HEK293 (cell line): ENCODE measurements around the gene PLEKHH2.
"Not testable (repeated sequence)": the region's sequence is repeated elsewhere in the genome, so short reads cannot be mapped to it uniquely, and the experiment has no call there.

Experiments used
- CTCF ChIA-PET: fragments of 350-600 bp; formaldehyde crosslinking; extraction: SDS; loops from one replicate; lab custom pipeline; 2021; ENCODE audit warnings: antibody characterized with exemption; lab: Yijun Ruan, JAX
- POLR2A ChIA-PET: fragments of 300-600 bp; formaldehyde crosslinking; extraction: SDS; loops from one replicate; lab custom pipeline; 2020; ENCODE audit warnings: antibody characterized with exemption, inconsistent platforms; lab: Yijun Ruan, JAX
- H3K27ac ChIP-seq: fragments of 200-500 bp; sonication (Bioruptor generic); 2 replicates; pipeline ENCODE4 v1.5.1; 2014; ENCODE audit warnings: low read depth, low read length, control low read depth, inconsistent platforms; ENCODE audit errors: extremely low read depth
- H3K36me3 ChIP-seq, 2 experiments: fragments of 200-500 bp in 1 of 2; sonication (Bioruptor generic) in 1 of 2; 1 replicate in 1 of 2; 2 replicates in 1 of 2; pipeline ENCODE4 v1.5.1; 2014 to 2017; ENCODE audit warnings: inconsistent platforms in 2 of 2, low read length in 2 of 2; ENCODE audit not compliant: control insufficient read depth in 2 of 2, insufficient read depth in 1 of 2
- H3K4me1 ChIP-seq: fragments of 200-500 bp; sonication (Bioruptor generic); 2 replicates; pipeline ENCODE4 v1.5.1; 2014; ENCODE audit warnings: mild to moderate bottlenecking, low read length, inconsistent platforms; ENCODE audit not compliant: control insufficient read depth, insufficient read depth
- H3K4me3 ChIP-seq: 2 replicates; pipeline ENCODE4 v1.5.1; 2011; ENCODE audit warnings: low read depth, mild to moderate bottlenecking, control low read depth, low read length, moderate library complexity
- H3K9me3 ChIP-seq: fragments of 200-500 bp; sonication (Bioruptor generic); 2 replicates; pipeline ENCODE4 v1.5.1; 2014; ENCODE audit warnings: low read depth, low read length, inconsistent platforms; ENCODE audit not compliant: control insufficient read depth, insufficient read depth
- HOXD13 ChIP-seq: sonication (generic); formaldehyde crosslinking; IDR thresholded peaks from 2 replicates; pipeline ENCODE4 v1.8.0; 2022; ENCODE audit warnings: missing genetic modification reagents, borderline replicate concordance
- KLF16 ChIP-seq: fragments of 450-650 bp; formaldehyde crosslinking; IDR thresholded peaks from 2 replicates; pipeline ENCODE4 v1.5.1; 2017; ENCODE audit warnings: missing biosample characterization, missing genetic modification characterization
- KLF17 ChIP-seq: fragments of 450-650 bp; formaldehyde crosslinking; IDR thresholded peaks from 2 replicates; pipeline ENCODE4 v1.5.1; 2016; ENCODE audit warnings: missing biosample characterization, missing genetic modification characterization
- KLF9 ChIP-seq: fragments of 450-650 bp; formaldehyde crosslinking; IDR thresholded peaks from 2 replicates; pipeline ENCODE4 v1.5.1; 2016; ENCODE audit warnings: missing biosample characterization, missing genetic modification characterization, low read depth
- OSR2 ChIP-seq: fragments of 450-650 bp; formaldehyde crosslinking; IDR thresholded peaks from 2 replicates; pipeline ENCODE4 v1.5.1; 2016; ENCODE audit warnings: missing biosample characterization, missing genetic modification characterization
- REST ChIP-seq: fragments of 450-650 bp; formaldehyde crosslinking; IDR thresholded peaks from 2 replicates; pipeline ENCODE4 v1.5.1; 2016; ENCODE audit warnings: missing biosample characterization, missing genetic modification characterization
- SCRT1 ChIP-seq: fragments of 450-650 bp; formaldehyde crosslinking; IDR thresholded peaks from 2 replicates; pipeline ENCODE4 v1.5.1; 2016; ENCODE audit warnings: missing biosample characterization, missing genetic modification characterization, borderline replicate concordance
- SCRT2 ChIP-seq: fragments of 450-650 bp; formaldehyde crosslinking; IDR thresholded peaks from 2 replicates; pipeline ENCODE4 v1.5.1; 2016; ENCODE audit warnings: missing biosample characterization, missing genetic modification characterization
- SP7 ChIP-seq: fragments of 450-650 bp; formaldehyde crosslinking; IDR thresholded peaks from 2 replicates; pipeline ENCODE4 v1.5.1; 2016; ENCODE audit warnings: missing biosample characterization, missing genetic modification characterization
- TCF7L2 ChIP-seq: IDR thresholded peaks from 2 replicates; pipeline ENCODE4 v1.6.1; 2011; ENCODE audit warnings: low read depth, mild to moderate bottlenecking, inconsistent platforms, low read length, moderate library complexity, borderline replicate concordance
- YY2 ChIP-seq: fragments of 450-650 bp; formaldehyde crosslinking; IDR thresholded peaks from 2 replicates; pipeline ENCODE4 v1.5.1; 2016; ENCODE audit warnings: missing biosample characterization, missing genetic modification characterization
- ZBTB17 ChIP-seq: fragments of 450-650 bp; formaldehyde crosslinking; IDR thresholded peaks from 2 replicates; pipeline ENCODE4 v1.5.1; 2016; ENCODE audit warnings: missing biosample characterization, missing genetic modification characterization
- ZBTB21 ChIP-seq: fragments of 450-650 bp; formaldehyde crosslinking; IDR thresholded peaks from 2 replicates; pipeline ENCODE4 v1.5.1; 2017; ENCODE audit warnings: missing biosample characterization, missing genetic modification characterization
- ZFP69B ChIP-seq: fragments of 450-650 bp; formaldehyde crosslinking; IDR thresholded peaks from 2 replicates; pipeline ENCODE4 v1.5.1; 2016; ENCODE audit warnings: missing biosample characterization, missing genetic modification characterization
- ZNF18 ChIP-seq: fragments of 450-650 bp; formaldehyde crosslinking; IDR thresholded peaks from 2 replicates; pipeline ENCODE4 v1.5.1; 2016; ENCODE audit warnings: missing biosample characterization, missing genetic modification characterization
- ZNF24 ChIP-seq: fragments of 450-650 bp; formaldehyde crosslinking; IDR thresholded peaks from 2 replicates; pipeline ENCODE4 v1.5.1; 2016; ENCODE audit warnings: missing biosample characterization, missing genetic modification characterization
- ZNF391 ChIP-seq: fragments of 450-650 bp; formaldehyde crosslinking; IDR thresholded peaks from 2 replicates; pipeline ENCODE4 v1.5.1; 2016; ENCODE audit warnings: low read depth, missing biosample characterization, missing genetic modification characterization, borderline replicate concordance
- ZNF629 ChIP-seq: fragments of 450-650 bp; formaldehyde crosslinking; IDR thresholded peaks from 2 replicates; pipeline ENCODE4 v1.5.1; 2017; ENCODE audit warnings: missing biosample characterization, missing genetic modification characterization
- ZNF639 ChIP-seq: fragments of 450-650 bp; formaldehyde crosslinking; IDR thresholded peaks from 2 replicates; pipeline ENCODE4 v1.5.1; 2016; ENCODE audit warnings: missing biosample characterization, missing genetic modification characterization
- ZNF645 ChIP-seq: fragments of 450-650 bp; formaldehyde crosslinking; IDR thresholded peaks from 2 replicates; pipeline ENCODE4; 2016; ENCODE audit warnings: missing biosample characterization, missing genetic modification characterization
- ZNF660 ChIP-seq: fragments of 450-650 bp; IDR thresholded peaks from 2 replicates; pipeline ENCODE4 v1.5.1; 2018; ENCODE audit warnings: missing biosample characterization, mild to moderate bottlenecking, missing genetic modification characterization

Gene PLEKHH2

GRCh38 chr2:43595603-43596412, 41.3 kb upstream of the PLEKHH2 start, which contains the start of gene THADA (continued):
- peak; percentile 40; the same call in 1 of the 2 replicates for TF ChIP-seq REST
- TF ChIP-seq KLF9 (tag by site-specific recombination) = 0 out of 2 replicates have a peak, but pooled peaks have one; percentile 29
- TF ChIP-seq ZBTB17 (tag by site-specific recombination) = peak; percentile 87
- no peak for TF ChIP-seq TCF7L2
- TF ChIP-seq ZNF629 (tag by site-specific recombination) = peak; percentile 98
- peak; percentile 75; the same call in 1 of the 2 replicates for TF ChIP-seq SP7 (tag by site-specific recombination)
- no peak for TF ChIP-seq YY2 (tag by site-specific recombination)
- TF ChIP-seq OSR2 (tag by site-specific recombination) = peak; percentile 81; the same call in 1 of the 2 replicates
- peak; percentile 41; the same call in 1 of the 2 replicates for TF ChIP-seq KLF16 (tag by site-specific recombination)
- TF ChIP-seq KLF17 (tag by site-specific recombination) = peak; percentile 34; the same call in 1 of the 2 replicates
- TF ChIP-seq SCRT1 (tag by site-specific recombination) = no peak
- TF ChIP-seq ZNF660 (tag by site-specific recombination) = peak; percentile 46; the same call in 1 of the 2 replicates
- TF ChIP-seq ZNF645 = no peak
- 0 out of 2 replicates have a peak, but pooled peaks have one; percentile 14 for TF ChIP-seq ZFP69B (tag by site-specific recombination)
- no peak for TF ChIP-seq HOXD13
- TF ChIP-seq ZNF391 = 0 out of 2 replicates have a peak, but pooled peaks have one; percentile 45
- TF ChIP-seq ZNF639 = peak; percentile 38
- TF ChIP-seq SCRT2 (tag by site-specific recombination) = peak; percentile 80
- no peak for TF ChIP-seq ZNF18 (tag by site-specific recombination)
- TF ChIP-seq ZNF24 = peak; percentile 55; the same call in 1 of the 2 replicates
- TF ChIP-seq ZBTB21 (tag by site-specific recombination) = peak; percentile 97

GRCh38 chr2:43600596-43600995, 36.5 kb upstream of the PLEKHH2 start:
- H3K27ac ChIP-seq, POLR2A ChIA-PET, H3K4me1 ChIP-seq, H3K4me3 ChIP-seq, H3K9me3 ChIP-seq, H3K36me3 ChIP-seq, CTCF ChIA-PET: not testable (repeated sequence)
